Neural cell (in vitro differentiated cells): ENCODE measurements around the gene CALY. TPM values are rescaled to one million over a fixed set of nuclear protein-coding genes. Genes with fewer than 3 reads are reported as not detected.

ENCODE experiments used
- H2AFZ ChIP-seq: fragments of 200-600, 300-800 bp; sonication (generic), shearing (Covaris generic); 2 replicates; pipeline ENCODE4 v1.6.0; 2014; ENCODE audit warnings: low read depth, mild to moderate bottlenecking, antibody characterized with exemption, low read length, moderate library complexity
- H3F3A ChIP-seq: fragments of 200-600 bp; shearing (Covaris generic); 2 replicates; pipeline ENCODE4 v1.6.1; 2016; ENCODE audit warnings: mild to moderate bottlenecking, moderate library complexity, mixed read lengths, antibody characterized with exemption, low read length; ENCODE audit not compliant: insufficient read depth, poor library complexity, severe bottlenecking
- H3K27ac ChIP-seq: fragments of 200-600, 300-800 bp; sonication (generic), shearing (Covaris generic); 2 replicates; pipeline ENCODE4 v1.5.1; 2014; ENCODE audit warnings: mild to moderate bottlenecking, low read length, moderate library complexity
- H3K27me3 ChIP-seq: fragments of 300-800, 200-600 bp; sonication (generic), shearing (Covaris generic); 2 replicates; pipeline ENCODE4 v1.6.0; 2014; ENCODE audit warnings: mild to moderate bottlenecking, low read depth, low read length, moderate library complexity; ENCODE audit not compliant: insufficient read depth
- H3K36me3 ChIP-seq: fragments of 300-800, 200-600 bp; sonication (generic), shearing (Covaris generic); 2 replicates; pipeline ENCODE4 v1.5.1; 2014; ENCODE audit warnings: mild to moderate bottlenecking, antibody characterized with exemption, low read length, moderate library complexity; ENCODE audit not compliant: insufficient read depth
- H3K4me2 ChIP-seq: fragments of 300-800, 200-600 bp; sonication (generic), shearing (Covaris generic); 2 replicates; pipeline ENCODE4 v1.6.0; 2014; ENCODE audit warnings: mild to moderate bottlenecking, low read length
- H3K4me3 ChIP-seq: fragments of 300-800, 200-600 bp; sonication (generic), shearing (Covaris generic); 2 replicates; pipeline ENCODE4 v1.5.1; 2014; ENCODE audit warnings: mild to moderate bottlenecking, low read length, moderate library complexity
- H3K79me2 ChIP-seq: fragments of 200-600 bp; shearing (Covaris generic); replicated peaks from 2 replicates; pipeline ENCODE4 v1.6.0; 2014; ENCODE audit warnings: mild to moderate bottlenecking, low read length, moderate library complexity; ENCODE audit not compliant: insufficient read depth
- H3K9ac ChIP-seq: fragments of 300-800, 200-600 bp; sonication (generic), shearing (Covaris generic); 2 replicates; pipeline ENCODE4 v1.6.1; 2016; ENCODE audit warnings: mild to moderate bottlenecking, low read length, mixed read lengths
- H3K9me2 ChIP-seq: fragments of 200-600 bp; shearing (Covaris generic); 2 replicates; pipeline ENCODE4 v1.6.1; 2016; ENCODE audit warnings: mild to moderate bottlenecking, low read length, mixed read lengths; ENCODE audit not compliant: insufficient read depth
- H3K9me3 ChIP-seq: fragments of 200-600, 300-800 bp; sonication (generic), shearing (Covaris generic); 2 replicates; pipeline ENCODE4 v1.6.1; 2016; ENCODE audit warnings: mild to moderate bottlenecking, mixed run types, low read length, moderate library complexity, mixed read lengths
- H4K20me1 ChIP-seq: fragments of 200-600 bp; shearing (Covaris generic); 2 replicates; pipeline ENCODE4 v1.6.1; 2016; ENCODE audit warnings: mild to moderate bottlenecking, mixed run types; ENCODE audit not compliant: insufficient read depth
- CTCF ChIP-seq: fragments of 450-650 bp; IDR thresholded peaks from 2 replicates; pipeline ENCODE4 v1.5.1; 2014; ENCODE audit warnings: antibody characterized with exemption, mild to moderate bottlenecking, moderate library complexity; ENCODE audit not compliant: poor library complexity, severe bottlenecking
- EP300 ChIP-seq: fragments of 450-650 bp; conservative IDR thresholded peaks from 2 replicates; pipeline ENCODE4 v1.6.1; 2014; ENCODE audit warnings: antibody characterized with exemption, mild to moderate bottlenecking, moderate library complexity; ENCODE audit not compliant: poor library complexity, severe bottlenecking
- EZH2 ChIP-seq: fragments of 200-600, 300-800 bp; shearing (Covaris generic), sonication (generic); IDR thresholded peaks from 2 replicates; pipeline ENCODE4 v1.6.1; 2014; ENCODE audit warnings: antibody characterized with exemption, low read length, borderline replicate concordance, mild to moderate bottlenecking; ENCODE audit not compliant: insufficient read depth, poor library complexity, severe bottlenecking
- MXI1 ChIP-seq: fragments of 450-650 bp; conservative IDR thresholded peaks from 2 replicates; pipeline ENCODE4 v1.6.1; 2014; ENCODE audit warnings: antibody characterized with exemption, mild to moderate bottlenecking; ENCODE audit not compliant: poor library complexity, severe bottlenecking
- POLR2AphosphoS5 ChIP-seq: IDR thresholded peaks from 2 replicates; pipeline ENCODE4 v1.6.1; 2012
- RAD21 ChIP-seq: fragments of 450-650 bp; conservative IDR thresholded peaks from 2 replicates; pipeline ENCODE4 v1.6.1; 2014; ENCODE audit warnings: antibody characterized with exemption, mild to moderate bottlenecking, moderate library complexity
- REST ChIP-seq: IDR thresholded peaks from 2 replicates; pipeline ENCODE4 v1.6.1; 2012; ENCODE audit warnings: borderline replicate concordance
- SMC3 ChIP-seq: fragments of 450-650 bp; conservative IDR thresholded peaks from 2 replicates; pipeline ENCODE4 v1.6.1; 2014; ENCODE audit warnings: antibody characterized with exemption, mild to moderate bottlenecking, moderate library complexity; ENCODE audit not compliant: poor library complexity
- TAF1 ChIP-seq: IDR thresholded peaks from 2 replicates; pipeline ENCODE4 v1.6.1; 2012; ENCODE audit warnings: low read depth
- polyA plus RNA-seq: library from polyadenylated mRNA; depleted of rRNA; stranded (reverse); fragments of >200 nt; gene quantifications from 2 replicates; pipeline ENCODE4 v1.2.3, GENCODE V29; 2014

The CALY gene
- polyA plus RNA-seq, 1 donor from 2014 or later: 3.7 TPM

GRCh38 chr10:133281084-133281483 is 55.6 kb downstream of the CALY start:
- H3K9ac ChIP-seq: no peak overlapping the region
- H3K27me3 ChIP-seq: peaks cover 8% of the 10 kb centered on the region
- no peak overlapping the region for H3K27ac ChIP-seq
- no peaks in the 10 kb centered on the region for H3F3A ChIP-seq
- H3K36me3 ChIP-seq: no peaks in the 10 kb centered on the region
- H3K9me2 ChIP-seq: no peaks in the 10 kb centered on the region
- TF ChIP-seq REST (no peak), SMC3 (no peak), TAF1 (no peak), MXI1 (no peak), CTCF (no peak), RAD21 (no peak), EZH2 (no peak), EP300 (no peak), POLR2AphosphoS5 (no peak)
- no peak overlapping the region for H2AFZ ChIP-seq
- H3K9me3 ChIP-seq: no peaks in the 10 kb centered on the region
- no peaks in the 10 kb centered on the region for H3K79me2 ChIP-seq
- no peaks in the 10 kb centered on the region for H4K20me1 ChIP-seq
- H3K4me3 ChIP-seq: no peak overlapping the region
- no peak overlapping the region for H3K4me2 ChIP-seq

- no peaks in the 10 kb centered on the region for H4K20me1 ChIP-seq
- no peak overlapping the region for H3K4me2 ChIP-seq
- TF ChIP-seq EP300: no peak
- TF ChIP-seq REST: no peak
- TF ChIP-seq POLR2AphosphoS5: no peak
- TF ChIP-seq TAF1: no peak
- no peak for TF ChIP-seq RAD21
- no peak for TF ChIP-seq EZH2
- no peak for TF ChIP-seq MXI1
- no peak for TF ChIP-seq SMC3
- no peak for TF ChIP-seq CTCF
- H3K27ac ChIP-seq: no peak overlapping the region
- H3K9me3 ChIP-seq: no peaks in the 10 kb centered on the region
- no peaks in the 10 kb centered on the region for H3K36me3 ChIP-seq
- no peaks in the 10 kb centered on the region for H3F3A ChIP-seq
- H3K9ac ChIP-seq: no peak overlapping the region
- no peak overlapping the region for H3K4me3 ChIP-seq
- no peaks in the 10 kb centered on the region for H3K79me2 ChIP-seq
- H3K27me3 ChIP-seq: peaks cover 10% of the 10 kb centered on the region
- no peak overlapping the region for H2AFZ ChIP-seq
- H3K9me2 ChIP-seq: no peaks in the 10 kb centered on the region
These were observed 56.2 kb downstream of the CALY start for GRCh38 chr10:133280391-133281059.
